SKM-1 (cell line): Measurements from ENCODE around the gene TPRKB.
"Not testable (repeated sequence)": the region's sequence is repeated elsewhere in the genome, so short reads cannot be mapped to it uniquely, and the experiment has no call there.

Experiments
- DNase-seq: peaks from one replicate; lab custom pipeline; 2025; ENCODE audit not compliant: unreplicated experiment; lab: John Stamatoyannopoulos, UW

Gene TPRKB

DNA sequence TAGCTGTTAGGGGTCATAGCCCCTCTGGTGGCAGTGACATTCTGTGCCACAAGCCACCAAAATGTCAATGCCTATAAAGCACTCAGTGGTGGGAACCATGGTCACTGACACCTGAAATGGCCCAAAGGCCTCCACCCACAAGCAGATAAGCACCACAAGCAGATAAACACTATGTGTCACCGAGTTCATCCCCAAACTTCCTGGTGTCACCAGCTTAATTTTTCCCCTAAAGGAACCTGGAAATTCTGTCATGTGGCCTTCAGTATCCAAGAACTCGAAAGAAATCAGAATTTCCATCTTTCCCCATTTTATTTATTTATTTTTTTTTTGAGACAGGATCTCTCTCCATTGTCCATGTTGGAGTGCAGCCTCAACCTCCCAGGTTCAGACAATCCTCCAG, 3.6 kb upstream of the TPRKB start:
- DNase-seq: no peak

DNA sequence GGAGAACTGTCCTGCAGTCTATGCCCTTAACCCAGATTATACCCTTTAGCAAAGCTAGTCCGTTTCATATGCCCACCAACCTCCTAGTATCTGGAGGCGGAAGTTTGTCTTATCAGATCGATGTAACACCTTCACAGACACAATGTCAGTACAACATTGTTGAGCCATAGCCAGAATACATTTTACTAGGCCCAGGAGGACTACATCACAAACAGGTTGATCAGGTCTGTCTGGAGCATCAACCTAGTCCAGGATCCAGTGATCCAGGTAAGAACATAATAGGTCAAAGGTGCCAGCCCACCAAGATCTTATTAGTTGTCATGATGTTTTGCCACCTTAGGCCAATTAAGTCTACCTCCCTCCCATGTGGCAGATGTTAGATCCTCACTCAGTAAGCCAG, 2.0 kb upstream of the TPRKB start:
- no peak for DNase-seq

DNA sequence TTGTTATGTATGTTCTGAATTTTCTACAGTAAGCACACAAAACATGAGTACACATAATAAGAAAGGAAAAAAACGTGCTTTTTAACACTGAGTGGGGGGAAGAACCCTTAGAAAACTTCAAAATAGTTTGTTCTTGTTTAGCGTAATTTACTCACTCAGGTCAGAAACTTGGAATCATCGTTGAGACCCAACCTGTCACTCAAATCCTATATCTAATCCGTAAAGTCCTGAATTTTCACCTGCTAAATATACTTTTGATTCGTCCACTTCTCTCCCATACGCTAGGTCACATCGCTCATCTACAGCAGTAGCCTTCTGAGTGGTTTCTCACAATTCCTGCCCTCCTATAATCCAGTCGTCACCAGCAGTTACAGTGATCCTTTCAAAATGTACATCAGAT, 767 bp downstream of the TPRKB start:
- no peak for DNase-seq

DNA sequence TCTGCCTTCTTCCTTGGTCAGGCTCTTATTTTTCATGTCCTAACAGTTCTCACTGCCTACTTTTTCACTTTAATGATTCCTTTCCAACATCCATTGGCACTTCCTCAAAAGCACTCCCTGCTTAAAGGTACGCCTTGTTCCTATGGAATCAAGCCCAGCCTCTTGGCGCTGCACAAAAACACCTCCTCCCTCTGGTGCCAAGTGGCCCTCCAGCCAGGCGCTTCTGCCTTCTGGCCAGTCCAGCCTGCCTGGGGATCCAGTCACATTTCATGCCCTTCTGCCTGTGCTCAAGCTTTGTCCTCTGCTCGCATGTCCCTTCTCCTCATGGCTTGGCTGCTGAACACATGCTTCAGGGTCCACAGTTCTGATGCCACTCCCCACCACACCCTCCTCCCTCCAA, 6.3 kb downstream of the TPRKB start:
- no peak for DNase-seq

DNA sequence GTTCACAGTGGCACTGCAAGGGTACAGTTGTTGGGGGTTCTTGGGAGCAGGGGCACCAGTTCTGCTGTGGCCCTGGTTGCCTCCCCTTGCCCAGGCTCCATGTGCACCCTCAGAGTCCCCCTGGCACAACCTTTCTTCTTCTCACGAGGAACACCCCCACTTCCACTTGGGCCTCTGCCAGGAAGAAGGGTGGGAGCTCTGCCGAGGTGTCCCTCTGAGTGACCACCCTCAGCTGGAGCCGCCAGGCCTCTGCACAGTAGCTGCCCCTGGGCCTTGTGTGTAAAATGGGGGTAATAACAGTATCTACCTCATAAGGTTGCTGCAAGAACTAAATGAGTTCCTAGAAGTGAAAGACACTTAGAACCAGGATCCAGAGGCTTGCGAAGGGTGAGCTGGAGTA, 8.4 kb downstream of the TPRKB start:
- no peak for DNase-seq

DNA sequence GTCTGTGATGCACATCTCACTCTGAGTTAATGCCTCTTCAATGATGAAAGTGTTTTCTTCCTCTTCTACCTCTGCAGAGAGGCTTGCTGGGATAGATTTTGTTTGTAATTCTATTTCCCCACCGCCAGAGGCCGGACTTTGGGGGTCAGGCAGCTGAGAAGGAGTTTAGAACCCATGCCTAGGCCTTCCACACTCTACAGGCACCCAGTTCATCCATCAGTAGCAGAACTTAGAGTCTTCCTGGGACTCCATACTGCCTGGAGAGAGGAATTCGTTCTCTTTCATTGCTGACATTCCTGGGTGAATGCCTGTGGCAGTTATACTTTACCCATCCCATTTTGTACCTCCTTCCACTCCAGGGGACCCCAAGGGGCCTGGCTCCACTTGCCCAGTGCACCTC, 9.1 kb downstream of the TPRKB start:
- DNase-seq: no peak

DNA sequence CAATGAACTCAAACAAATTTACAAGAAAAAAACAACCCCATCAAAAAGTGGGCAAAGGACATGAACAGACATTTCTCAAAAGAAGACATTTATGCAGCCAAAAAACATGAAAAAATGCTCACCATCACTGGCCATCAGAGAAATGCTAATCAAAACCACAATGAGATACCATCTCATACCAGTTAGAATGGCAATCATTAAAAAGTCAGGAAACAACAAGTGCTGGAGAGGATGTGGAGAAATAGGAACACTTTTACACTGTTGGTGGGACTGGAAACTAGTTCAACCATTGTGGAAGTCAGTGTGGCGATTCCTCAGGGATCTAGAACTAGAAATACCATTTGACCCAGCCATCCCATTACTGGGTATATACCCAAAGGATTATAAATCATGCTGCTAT, 10.5 kb downstream of the TPRKB start:
- not testable (repeated sequence) for DNase-seq

DNA sequence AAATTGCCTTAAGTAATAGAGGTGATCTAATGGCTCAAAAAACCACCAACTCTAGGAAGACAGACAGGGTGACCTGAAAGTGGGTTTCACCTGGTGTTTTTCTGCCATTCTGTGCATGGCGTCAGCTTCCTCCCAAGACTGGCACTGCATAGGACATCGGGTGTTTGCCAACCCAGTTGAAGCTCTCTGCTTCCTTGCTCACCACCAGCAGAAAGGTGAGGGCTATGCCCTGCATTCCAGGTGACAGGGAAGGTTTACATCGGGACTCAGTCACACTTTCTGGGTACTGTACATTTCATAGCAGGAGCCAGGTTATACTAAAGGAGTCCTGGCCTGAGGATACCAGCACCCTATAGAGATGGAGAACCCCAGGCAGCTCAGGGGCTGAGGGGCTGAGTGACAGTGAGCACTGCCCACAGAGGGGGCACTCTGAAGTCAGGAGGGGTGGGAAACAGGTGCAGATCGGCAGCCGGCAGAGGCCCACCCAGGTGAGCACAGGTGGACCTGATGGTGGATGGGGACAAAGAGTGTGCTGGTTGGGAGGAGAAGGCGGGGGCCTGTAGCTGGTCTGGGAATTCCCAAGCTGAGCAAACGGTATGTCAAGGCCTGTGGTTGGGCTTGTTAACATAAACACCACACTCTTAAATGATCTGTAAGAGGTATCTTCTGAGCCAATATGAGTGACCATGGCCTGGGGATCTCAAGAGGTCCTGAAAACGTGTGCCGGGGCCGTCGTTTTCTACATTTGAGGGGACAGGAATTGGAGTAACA, 18.1 kb downstream of the TPRKB start:
- DNase-seq: no peak

DNA sequence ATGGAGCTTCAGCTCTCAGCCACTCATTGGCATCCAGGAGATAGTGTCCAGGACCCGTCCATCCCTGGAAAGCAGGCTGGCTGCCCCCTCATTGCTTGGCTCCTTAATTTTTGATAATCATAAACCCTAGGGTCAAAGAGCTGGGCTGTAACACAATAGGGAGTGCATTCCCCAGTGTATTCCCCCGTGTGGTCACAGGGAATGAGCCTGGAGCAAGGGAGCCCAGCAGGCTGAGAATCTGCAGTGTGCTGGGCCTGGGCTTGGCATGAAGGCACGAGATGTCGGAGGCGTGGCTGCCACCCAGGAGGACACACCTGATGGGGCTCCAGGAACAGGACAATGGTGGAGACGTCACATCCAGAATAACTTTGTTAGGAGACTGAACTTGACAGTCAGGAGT, 18.7 kb downstream of the TPRKB start:
- DNase-seq: no peak

DNA sequence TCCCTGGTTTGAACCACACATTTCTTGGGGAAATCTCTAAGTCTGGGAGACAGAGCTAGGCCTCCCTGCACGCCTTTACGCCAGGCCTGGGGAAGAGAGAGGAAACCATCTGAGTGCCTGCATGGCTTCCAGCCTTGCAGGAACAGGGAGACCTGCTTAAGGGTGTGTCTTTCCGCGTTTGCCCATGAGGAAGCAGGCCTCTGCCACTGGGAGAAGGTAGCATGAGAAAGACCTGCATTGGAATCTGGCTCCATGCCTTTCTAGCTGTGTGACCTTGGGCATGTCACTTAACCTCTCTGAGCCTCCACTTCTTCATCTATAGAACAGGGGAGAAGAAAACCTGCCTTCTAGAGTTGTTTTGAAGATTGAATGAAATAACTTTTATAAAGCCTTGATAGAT, 19.4 kb downstream of the TPRKB start:
- DNase-seq: not testable (repeated sequence)

DNA sequence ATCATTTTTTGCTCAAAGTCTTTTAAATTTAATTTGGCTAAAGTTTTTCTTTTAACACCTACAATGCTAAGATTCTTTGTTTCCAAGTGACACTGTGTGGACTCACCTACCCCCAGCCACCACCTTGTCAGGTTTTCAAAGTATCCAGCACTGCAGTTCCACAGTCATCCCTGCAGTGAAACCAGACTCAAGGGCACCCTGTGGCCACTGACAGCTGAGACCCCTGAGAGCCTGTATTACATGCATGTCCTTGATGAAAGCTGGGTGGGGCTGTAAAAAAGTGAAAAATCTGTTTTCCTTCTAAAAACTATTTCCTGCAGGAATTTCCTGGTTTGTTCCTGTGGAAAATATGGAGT, 19.9 kb downstream of the TPRKB start:
- DNase-seq: no peak

DNA sequence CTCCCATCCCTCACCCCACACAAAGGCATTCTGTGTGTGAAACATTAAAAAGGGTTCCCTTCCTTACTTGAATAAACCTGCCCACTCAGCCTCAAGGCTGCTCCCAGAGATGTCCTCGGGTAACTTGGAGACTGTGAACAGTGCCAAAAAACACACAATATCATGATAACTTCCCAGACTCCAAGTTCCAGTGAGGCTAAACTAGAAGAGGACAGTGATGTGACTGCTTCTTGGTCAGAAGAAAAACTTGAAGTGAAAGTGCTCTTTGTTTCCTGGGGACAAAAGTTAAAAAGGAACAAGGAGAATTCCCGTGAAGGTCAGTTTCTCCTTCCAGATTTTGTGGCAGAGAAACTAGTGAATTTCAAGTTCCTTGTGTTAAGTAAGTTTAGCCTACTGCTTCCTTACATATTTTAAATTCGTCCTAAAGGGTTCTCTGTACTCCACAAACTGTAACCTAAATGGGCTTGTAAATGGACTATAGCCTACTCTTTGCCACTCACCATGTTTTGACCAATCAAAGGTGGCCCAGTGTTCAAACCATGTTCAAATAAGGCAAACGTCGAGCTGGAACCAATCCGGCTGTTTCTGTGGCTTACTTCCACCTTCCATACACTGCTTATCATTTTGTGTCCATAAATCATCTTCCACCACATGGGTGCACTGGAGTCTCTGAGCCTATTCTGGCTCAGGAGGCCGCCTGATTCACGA, 20.4 kb downstream of the TPRKB start:
- no peak for DNase-seq

DNA sequence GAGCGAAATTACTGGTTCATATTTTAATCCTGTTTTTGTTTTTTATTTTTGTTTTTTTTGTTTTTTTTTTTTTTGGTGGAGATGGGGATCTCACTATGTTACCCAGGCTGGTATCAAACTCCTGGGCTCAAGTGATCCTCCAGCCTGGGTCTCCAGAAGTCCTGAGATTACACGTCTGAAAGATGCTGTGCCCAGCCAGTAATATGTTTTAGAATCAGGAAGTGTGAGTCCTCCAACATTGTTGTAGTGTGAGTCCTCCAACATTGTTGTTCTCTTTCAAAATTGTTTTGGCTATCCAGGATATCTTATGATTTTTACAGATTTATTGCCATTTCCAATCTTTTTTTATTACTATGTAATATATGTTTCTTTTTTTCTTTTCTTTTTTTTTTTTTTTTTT, 23.1 kb downstream of the TPRKB start:
- DNase-seq: no peak

DNA sequence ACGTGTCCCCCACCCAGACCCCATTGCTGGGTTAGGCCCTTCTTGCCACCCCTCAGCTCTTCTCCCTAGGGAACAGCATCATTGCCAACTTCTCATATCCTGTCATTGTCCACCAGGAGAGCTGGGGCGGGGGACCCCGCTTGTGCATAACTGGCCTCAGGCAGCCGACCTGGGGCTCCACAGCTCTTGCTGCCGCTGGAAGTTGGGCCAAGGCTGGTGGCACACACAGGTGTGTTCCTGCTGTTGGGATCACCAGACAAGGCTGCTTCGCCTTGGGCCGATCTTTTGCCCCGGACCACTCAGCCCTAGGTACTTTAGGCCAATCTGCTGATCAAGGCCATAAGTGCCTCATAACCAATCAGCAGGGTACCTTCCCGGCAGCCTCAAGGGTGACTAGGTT, 28.6 kb downstream of the TPRKB start:
- DNase-seq: no peak

DNA sequence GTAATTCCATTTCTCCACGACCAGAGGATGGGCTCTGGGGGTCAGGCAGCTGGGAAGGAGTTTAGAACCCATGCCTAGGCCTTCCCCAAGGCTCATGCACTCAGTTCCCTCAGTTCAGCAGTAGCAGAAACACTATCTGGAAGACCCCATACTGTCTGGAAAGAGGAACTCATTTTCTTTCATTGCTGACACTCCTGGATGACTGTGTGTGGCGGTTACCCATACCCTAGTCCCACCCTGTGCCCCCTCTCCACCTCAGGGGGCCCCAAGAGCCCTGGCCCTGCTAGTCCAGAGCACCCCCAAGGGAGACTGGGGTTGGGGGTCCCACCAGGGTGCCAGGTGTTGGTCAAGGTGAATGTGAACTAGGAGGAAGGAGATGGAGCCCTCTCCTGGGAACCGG, 29.5 kb downstream of the TPRKB start:
- DNase-seq: no peak

DNA sequence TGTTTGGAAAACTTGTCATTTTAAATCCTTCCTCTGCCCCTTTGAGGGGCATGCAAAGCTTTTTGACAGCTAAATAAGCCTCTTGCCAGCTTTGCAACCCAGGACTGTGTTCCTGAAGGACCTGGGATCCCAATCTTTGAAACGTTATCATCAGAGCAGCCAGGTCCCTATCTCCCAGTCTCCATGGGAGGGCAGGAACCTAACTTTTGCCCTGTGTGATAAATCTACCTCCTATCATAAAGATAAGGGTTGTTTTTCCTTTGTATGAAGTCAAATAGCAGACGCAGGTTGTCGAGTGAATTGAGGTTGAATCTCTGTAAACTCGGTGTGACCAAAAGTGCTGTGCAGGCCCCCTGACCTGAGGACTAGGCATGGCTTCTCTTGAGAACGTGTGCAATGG, 30.1 kb downstream of the TPRKB start:
- DNase-seq: no peak

DNA sequence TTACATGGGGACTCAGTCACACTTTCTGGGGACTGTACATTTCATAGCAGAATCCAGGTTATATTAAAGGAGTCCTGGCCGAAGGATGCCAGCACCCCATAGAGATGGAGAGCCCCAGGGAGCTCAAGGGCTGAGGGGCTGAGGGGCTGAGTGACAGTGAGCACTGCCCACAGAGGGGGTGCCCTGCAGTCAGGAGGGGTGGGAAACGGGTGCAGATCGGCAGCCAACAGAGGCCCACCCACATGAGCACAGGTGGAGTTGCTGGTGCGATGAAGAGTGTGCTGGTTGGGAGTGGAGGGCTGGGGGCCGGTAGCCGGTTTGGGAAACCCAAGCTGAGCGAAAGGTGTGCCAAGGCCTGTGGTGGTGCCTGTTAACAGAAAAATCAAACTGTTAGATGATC, 32.1 kb downstream of the TPRKB start:
- DNase-seq: no peak

DNA sequence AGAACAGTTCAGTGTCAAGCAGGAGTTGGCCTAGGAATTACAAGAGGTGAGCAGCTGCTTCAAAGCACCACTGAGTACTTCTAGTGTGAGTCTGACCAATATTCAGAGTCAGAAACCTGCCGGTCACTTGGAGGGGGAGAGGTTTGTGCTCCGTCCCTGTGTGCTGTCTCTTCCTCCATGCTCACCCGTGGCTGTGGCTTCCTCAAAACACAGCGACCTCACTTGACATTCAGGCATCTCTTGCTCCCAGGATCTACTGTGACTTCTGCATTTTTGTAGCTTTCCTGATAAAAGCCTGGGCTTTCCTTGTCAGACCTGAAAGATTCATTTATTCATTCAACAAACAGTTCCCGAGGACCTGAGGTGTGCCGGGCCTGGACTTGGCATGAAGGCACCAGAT, 32.9 kb downstream of the TPRKB start:
- DNase-seq: no peak

DNA sequence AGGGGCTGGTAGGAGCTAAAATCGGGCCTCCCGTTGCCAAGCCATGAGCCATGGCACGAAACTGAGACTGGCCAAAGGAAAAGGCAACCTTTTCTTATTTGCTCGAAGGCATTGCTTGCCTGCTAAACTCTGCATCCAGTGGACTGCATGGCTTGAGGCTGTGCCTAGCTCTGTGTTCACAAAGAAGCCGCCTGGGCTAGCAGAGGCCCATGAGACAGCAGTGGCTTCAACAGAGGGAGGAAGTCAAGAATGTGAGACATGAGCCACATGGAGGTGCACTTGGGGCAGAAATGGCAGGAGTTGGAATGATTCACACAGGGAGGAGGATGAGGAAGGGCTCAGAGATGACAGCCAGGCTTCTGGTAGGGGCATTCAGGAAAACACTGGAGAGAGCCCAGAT, 33.5 kb downstream of the TPRKB start:
- no peak for DNase-seq

DNA sequence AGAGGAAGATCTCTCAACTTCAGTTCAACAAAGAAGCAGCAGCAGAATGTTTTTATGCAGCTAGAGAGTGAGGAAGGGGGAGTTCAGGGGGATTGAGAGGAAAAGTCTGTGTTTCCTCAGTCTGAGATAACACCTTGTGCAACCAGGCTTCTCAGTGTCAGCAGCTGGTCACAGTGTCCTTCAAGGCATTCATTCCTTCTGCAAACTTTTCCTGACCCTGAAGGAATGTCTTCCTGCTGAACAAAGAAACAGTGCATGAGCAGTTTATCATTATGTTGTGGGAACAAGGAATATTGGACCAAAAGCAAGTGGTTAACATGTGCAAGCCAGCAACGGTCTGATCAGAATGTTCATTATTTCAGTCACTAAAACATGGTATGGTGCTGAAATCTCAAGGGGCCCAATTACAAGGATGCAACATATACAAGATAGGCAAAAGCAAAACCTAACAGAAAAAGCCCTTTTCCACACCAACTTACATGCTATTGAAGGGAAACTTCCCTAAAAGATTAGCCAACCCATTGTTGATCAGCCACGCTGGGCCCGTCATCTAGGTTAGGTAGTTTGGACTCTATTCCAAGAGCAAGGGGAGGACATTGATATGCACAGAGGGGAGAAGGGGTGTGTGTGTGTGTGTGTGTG, 34.2 kb downstream of the TPRKB start:
- DNase-seq: not testable (repeated sequence)

DNA sequence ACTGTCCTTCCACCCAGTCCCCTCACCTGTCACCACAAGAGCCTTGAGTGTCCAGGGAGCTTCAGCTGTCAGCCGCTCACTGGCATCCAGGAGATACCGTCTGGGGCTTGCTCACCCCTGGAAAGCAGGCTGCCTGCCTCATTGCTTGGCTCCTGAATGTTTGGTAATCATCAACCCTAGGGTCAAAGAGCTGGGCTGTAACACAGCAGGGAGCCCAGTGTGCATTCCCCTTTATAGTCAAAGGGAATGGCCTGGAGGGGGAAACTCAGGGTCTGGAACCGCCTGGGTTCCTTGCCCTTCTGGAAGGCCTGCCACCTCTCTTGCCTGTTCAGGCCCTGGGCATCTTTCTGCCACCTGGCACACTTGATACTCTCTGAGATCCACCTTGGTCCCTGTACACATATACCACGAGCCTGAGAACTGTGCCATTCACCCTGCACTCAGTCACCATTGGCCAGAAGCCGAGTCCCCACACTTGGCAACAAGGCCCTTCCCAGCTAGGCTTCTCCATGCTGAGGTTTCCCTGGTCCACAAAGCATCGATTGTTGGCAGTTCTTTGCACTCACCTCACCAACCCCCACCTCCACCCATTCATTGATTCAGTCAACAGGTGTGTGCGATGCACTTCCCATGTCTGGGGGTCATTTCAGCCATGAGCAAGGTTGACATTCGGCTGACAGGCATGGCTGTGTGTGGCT, 35.0 kb downstream of the TPRKB start:
- DNase-seq: no peak

DNA sequence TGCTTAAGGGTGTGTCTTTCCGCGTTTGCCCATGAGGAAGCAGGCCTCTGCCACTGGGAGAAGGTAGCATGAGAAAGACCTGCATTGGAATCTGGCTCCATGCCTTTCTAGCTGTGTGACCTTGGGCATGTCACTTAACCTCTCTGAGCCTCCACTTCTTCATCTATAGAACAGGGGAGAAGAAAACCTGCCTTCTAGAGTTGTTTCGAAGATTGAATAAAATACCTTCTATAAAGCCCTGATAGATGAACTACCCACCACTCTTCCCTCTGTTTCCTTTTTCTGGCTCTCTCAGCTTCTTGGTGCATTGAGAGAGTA, 35.7 kb downstream of the TPRKB start:
- not testable (repeated sequence) for DNase-seq
